Keratinocyte (primary cell): ENCODE results near the gene FRRS1L. TPM values are rescaled to one million over a fixed set of nuclear protein-coding genes. Genes with fewer than 3 reads are reported as not detected.
A peak's percentile ranks its signal among the peaks of the same experiment; 100 is the strongest.

ENCODE experiments used
- DNase-seq: peaks from one replicate; pipeline ENCODE4 v3.0.0-alpha.2; 2011; ENCODE audit warnings: low read depth, missing footprints, low spot score
- FAIRE-seq: peaks from 2 replicates; lab custom pipeline; 2011; peaks lifted over from hg19 to GRCh38; lab: Jason Lieb, UNC
- H2AFZ ChIP-seq: 2 replicates; pipeline ENCODE4 v1.6.0; 2012; ENCODE audit warnings: low read length, control low read depth, inconsistent platforms; ENCODE audit not compliant: control insufficient read depth
- H3K27ac ChIP-seq: 2 replicates; pipeline ENCODE4 v1.5.1; 2011; ENCODE audit warnings: low read length; ENCODE audit not compliant: control insufficient read depth, insufficient read depth
- H3K27me3 ChIP-seq: 3 replicates; pipeline ENCODE4 v1.6.0; 2011; ENCODE audit warnings: low read length; ENCODE audit not compliant: control insufficient read depth, insufficient read depth; ENCODE audit errors: extremely low read depth
- H3K36me3 ChIP-seq, 2 experiments: 2 replicates in 1 of 2; 3 replicates in 1 of 2; pipeline ENCODE4 v1.5.1; 2011; ENCODE audit warnings: low read length in 2 of 2, mild to moderate bottlenecking in 1 of 2; ENCODE audit not compliant: control insufficient read depth in 2 of 2, insufficient read depth in 2 of 2; ENCODE audit errors: extremely low read depth in 1 of 2
- H3K4me1 ChIP-seq: 3 replicates; pipeline ENCODE4 v1.5.1; 2011; ENCODE audit warnings: low read length; ENCODE audit not compliant: control insufficient read depth, insufficient read depth; ENCODE audit errors: extremely low read depth
- H3K4me2 ChIP-seq: 3 replicates; pipeline ENCODE4 v1.6.0; 2011; ENCODE audit warnings: low read depth, low read length; ENCODE audit not compliant: control insufficient read depth, insufficient read depth; ENCODE audit errors: extremely low read depth
- H3K4me3 ChIP-seq, 3 experiments: fragments of 200-600 bp in 1 of 3; sonication (generic) in 1 of 3; 2 replicates in 2 of 3; 3 replicates in 1 of 3; pipeline ENCODE4 v1.5.1; 2011 to 2016; ENCODE audit warnings: low read length in 3 of 3, mild to moderate bottlenecking in 3 of 3, control low read depth in 2 of 3, inconsistent platforms in 1 of 3, low read depth in 1 of 3, mixed read lengths in 1 of 3, mixed run types in 1 of 3, moderate library complexity in 1 of 3; ENCODE audit not compliant: control insufficient read depth in 2 of 3, insufficient read depth in 2 of 3; ENCODE audit errors: extremely low read depth in 1 of 3
- H3K79me2 ChIP-seq: 2 replicates; pipeline ENCODE4 v1.6.0; 2012; ENCODE audit warnings: low read length; ENCODE audit not compliant: control insufficient read depth, insufficient read depth
- H3K9ac ChIP-seq: 3 replicates; pipeline ENCODE4 v1.6.0; 2011; ENCODE audit warnings: low read length; ENCODE audit not compliant: control insufficient read depth, insufficient read depth; ENCODE audit errors: extremely low read depth
- H3K9me1 ChIP-seq: 3 replicates; pipeline ENCODE4 v1.6.0; 2011; ENCODE audit warnings: low read length; ENCODE audit not compliant: control insufficient read depth, insufficient read depth; ENCODE audit errors: extremely low read depth
- H3K9me3 ChIP-seq: 2 replicates; pipeline ENCODE4 v1.5.1; 2012; ENCODE audit warnings: low read depth, low read length; ENCODE audit not compliant: control insufficient read depth
- H4K20me1 ChIP-seq: 3 replicates; pipeline ENCODE4 v1.6.0; 2011; ENCODE audit warnings: low read length; ENCODE audit not compliant: control insufficient read depth, insufficient read depth; ENCODE audit errors: extremely low read depth
- EZH2 ChIP-seq: IDR thresholded peaks from one replicate; pipeline ENCODE4 v1.6.1; 2012; ENCODE audit warnings: inconsistent platforms, mild to moderate bottlenecking, low read length, moderate library complexity
- dilution Hi-C: fragments of 300-500 bp; cut with MboI; formaldehyde crosslinking; loops from one replicate; pipeline ENCODE4 v1.7.0; 2020; ENCODE audit warnings: low sequenced_read_pairs; ENCODE audit not compliant: extremely low pct_ligation_motif_present
- polyA plus RNA-seq, 5 experiments: library from polyadenylated mRNA; depleted of rRNA in 3 of 5; stranded (reverse) in 3 of 5; stranded (forward) in 1 of 5; unstranded in 1 of 5; fragments of >200 nt; gene quantifications; 1 replicate in 1 of 5; 2 replicates in 3 of 5; 3 replicates in 1 of 5; pipeline versions ENCODE4 v1.2.1 to v1.2.3, GENCODE V29; 2011 to 2012; ENCODE audit warnings: missing spikeins in 2 of 5, low read depth in 1 of 5, low replicate concordance in 1 of 5
- TF ChIP-seq, protein P1 (sequence below), 3 experiments: IDR thresholded peaks in 1 of 3; conservative IDR thresholded peaks in 1 of 3; optimal IDR thresholded peaks in 1 of 3; 2 replicates in 2 of 3; 3 replicates in 1 of 3; pipeline versions ENCODE3 to v1.5.1; 2011; ENCODE audit warnings: low read length in 3 of 3, mild to moderate bottlenecking in 3 of 3, moderate library complexity in 2 of 3, control low read depth in 1 of 3, inconsistent platforms in 1 of 3; ENCODE audit not compliant: insufficient read depth in 2 of 3; ENCODE audit errors: extremely low read depth in 1 of 3

The FRRS1L gene
- polyA plus RNA-seq, 1 donor (not counting 4 experiments of a cell fraction or from before 2014, with no cell fraction given): not detected

DNA sequence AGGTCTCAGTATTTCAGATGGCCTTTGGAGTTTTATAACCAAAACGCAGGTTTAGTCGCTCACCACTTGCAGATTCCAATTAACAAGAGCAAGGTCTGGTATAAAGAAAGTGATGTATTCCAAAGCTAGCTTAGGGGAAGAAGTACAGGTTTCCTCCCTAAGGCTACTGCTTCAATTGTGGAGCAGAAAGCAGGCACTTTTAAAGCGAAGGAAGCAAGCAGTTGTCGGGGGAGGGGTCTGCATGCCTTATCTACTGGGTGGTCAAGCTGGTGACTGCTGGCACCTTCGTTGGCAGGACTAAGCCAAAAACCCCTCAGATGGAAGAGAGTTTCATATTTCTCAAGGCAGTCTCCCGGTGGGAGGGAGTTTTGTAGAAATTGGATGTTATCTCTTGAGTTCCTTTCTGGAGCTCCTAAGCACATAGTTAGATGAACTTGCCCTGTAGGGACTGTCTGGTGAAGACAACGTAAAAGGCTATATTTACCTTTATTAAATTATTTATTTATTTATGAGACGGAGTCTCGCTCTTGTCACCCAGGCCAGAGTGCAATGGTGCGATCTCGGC lies 45.7 kb downstream of the FRRS1L start:
- no peak for TF ChIP-seq EZH2
- TF ChIP-seq, protein P1, sequence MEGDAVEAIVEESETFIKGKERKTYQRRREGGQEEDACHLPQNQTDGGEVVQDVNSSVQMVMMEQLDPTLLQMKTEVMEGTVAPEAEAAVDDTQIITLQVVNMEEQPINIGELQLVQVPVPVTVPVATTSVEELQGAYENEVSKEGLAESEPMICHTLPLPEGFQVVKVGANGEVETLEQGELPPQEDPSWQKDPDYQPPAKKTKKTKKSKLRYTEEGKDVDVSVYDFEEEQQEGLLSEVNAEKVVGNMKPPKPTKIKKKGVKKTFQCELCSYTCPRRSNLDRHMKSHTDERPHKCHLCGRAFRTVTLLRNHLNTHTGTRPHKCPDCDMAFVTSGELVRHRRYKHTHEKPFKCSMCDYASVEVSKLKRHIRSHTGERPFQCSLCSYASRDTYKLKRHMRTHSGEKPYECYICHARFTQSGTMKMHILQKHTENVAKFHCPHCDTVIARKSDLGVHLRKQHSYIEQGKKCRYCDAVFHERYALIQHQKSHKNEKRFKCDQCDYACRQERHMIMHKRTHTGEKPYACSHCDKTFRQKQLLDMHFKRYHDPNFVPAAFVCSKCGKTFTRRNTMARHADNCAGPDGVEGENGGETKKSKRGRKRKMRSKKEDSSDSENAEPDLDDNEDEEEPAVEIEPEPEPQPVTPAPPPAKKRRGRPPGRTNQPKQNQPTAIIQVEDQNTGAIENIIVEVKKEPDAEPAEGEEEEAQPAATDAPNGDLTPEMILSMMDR (optimal IDR thresholded peaks at IDR 0.05 in 1 of 3, IDR thresholded peaks at IDR 0.05 in 1 of 3, conservative IDR thresholded peaks at IDR 0.05 in 1 of 3; ENCODE audit: extremely low read depth in 1 of 3, insufficient read depth in 2 of 3, low read length in 3 of 3): no peak
- H3K36me3 ChIP-seq: peaks cover 0 to 3% of the 10 kb centered on the region in 2 experiments
- H3K9me3 ChIP-seq: no peaks in the 10 kb centered on the region
- dilution Hi-C loops: loop anchor here (10.0 kb wide), 1 partner anchor 63 kb away; no protein-coding TSS in a partner anchor
- no peak for FAIRE-seq
- no peak overlapping the region for H3K27ac ChIP-seq
- H4K20me1 ChIP-seq: peaks cover 7% of the 10 kb centered on the region
- no peak overlapping the region for H3K4me3 ChIP-seq
- no peak overlapping the region for H3K4me2 ChIP-seq
- H3K9me1 ChIP-seq: no peaks in the 10 kb centered on the region
- no peaks in the 10 kb centered on the region for H3K27me3 ChIP-seq
- no peak for DNase-seq
- H3K9ac ChIP-seq: no peak overlapping the region
- peak overlapping the region; percentile 19 for H2AFZ ChIP-seq
- peaks cover 33% of the 10 kb centered on the region for H3K79me2 ChIP-seq
- H3K4me1 ChIP-seq: peaks cover 24% of the 10 kb centered on the region

DNA sequence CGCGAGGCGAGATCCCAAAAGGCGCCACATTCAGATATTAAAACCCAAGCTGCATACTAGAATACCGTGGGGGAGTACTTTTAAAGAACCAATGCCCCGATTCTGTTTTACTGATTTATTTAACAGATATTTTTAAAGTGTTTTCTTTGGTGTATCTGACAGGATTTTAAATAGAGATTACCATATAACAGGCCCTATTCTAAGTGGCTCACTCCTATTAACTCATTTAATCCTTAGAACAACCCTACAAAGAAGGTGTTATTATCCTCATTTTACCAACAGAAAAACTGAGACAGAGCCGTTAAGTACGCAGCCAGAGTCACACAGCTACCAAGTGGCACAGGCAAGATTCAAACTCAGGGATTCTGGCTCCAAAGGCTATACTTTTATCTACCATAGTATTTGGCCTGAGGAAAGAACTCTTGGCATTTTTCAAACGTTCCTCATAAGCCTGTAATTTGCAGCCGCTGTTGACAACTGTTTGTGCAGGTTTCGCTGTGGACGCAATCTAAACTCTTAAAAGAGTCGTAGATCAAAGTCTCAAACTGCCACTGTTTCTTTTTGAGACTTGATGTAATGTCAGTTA lies 46.8 kb downstream of the FRRS1L start:
- Histone ChIP-seq H3K79me2 (peaks cover 44% of the 10 kb centered on the region), H3K9me3 (no peaks in the 10 kb centered on the region), H3K27me3 (no peaks in the 10 kb centered on the region), H3K36me3 (peaks cover 0 to 5% of the 10 kb centered on the region in 2 experiments), H4K20me1 (peaks cover 7% of the 10 kb centered on the region), H3K9me1 (no peaks in the 10 kb centered on the region), H3K4me3 (peak overlapping the region in 2 of 3 experiments; percentile 57 to 89), H3K9ac (peak overlapping the region; percentile 92), H2AFZ (peak overlapping the region; percentile 87), H3K4me1 (peaks cover 30% of the 10 kb centered on the region), H3K27ac (peak overlapping the region; percentile 67), H3K4me2 (peak overlapping the region; percentile 99)
- DNase-seq: no peak
- FAIRE-seq: no peak
- TF ChIP-seq, protein P1 (optimal IDR thresholded peaks at IDR 0.05 in 1 of 3, IDR thresholded peaks at IDR 0.05 in 1 of 3, conservative IDR thresholded peaks at IDR 0.05 in 1 of 3; ENCODE audit: extremely low read depth in 1 of 3, insufficient read depth in 2 of 3, low read length in 3 of 3): no peak
- TF ChIP-seq EZH2: no peak
- dilution Hi-C loops: loop anchor here (10.0 kb wide), 1 partner anchor 65 kb away; no protein-coding TSS in a partner anchor
